Measurements from ENCODE around the gene CCDC40.
"Not testable (repeated sequence)": the region's sequence is repeated elsewhere in the genome, so short reads cannot be mapped to it uniquely, and the experiment has no call there.

Gene CCDC40

GRCh38 chr17:80082403-80083135 is 46.1 kb downstream of the CCDC40 start:
- peak in 8 of 14 donors; percentile 8 to 42 (median 29) for DNase-seq

DNA sequence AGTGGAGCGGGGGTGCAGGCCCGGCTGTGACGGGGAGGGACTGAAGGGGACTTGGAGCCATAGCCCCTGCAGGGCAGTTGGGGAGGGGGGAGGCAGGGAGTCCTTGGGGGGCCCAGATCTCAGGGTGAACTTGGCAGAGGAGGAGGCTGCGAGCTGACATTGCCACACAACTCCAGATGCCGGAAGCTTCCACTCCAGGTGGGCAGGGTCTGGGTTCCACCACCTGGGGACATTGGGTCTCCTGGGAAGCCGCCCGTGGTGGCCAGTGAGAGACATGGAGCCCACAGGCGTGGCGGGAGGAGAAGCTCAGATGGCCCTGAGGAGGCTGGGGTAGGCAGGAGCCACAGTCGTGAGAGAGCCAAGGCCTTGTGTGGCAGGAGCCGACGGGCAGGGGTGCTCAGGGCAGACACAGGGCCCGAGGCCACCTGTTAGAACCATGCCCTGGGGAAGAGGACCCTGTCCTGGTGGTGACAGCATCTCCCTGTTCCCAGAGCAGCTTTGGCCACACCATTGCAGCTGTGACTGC is 46.8 kb downstream of the CCDC40 start:
- no peak for DNase-seq

- no peak for DNase-seq
Measured at GRCh38 chr17:80084773-80085172, 48.3 kb downstream of the CCDC40 start.

DNA sequence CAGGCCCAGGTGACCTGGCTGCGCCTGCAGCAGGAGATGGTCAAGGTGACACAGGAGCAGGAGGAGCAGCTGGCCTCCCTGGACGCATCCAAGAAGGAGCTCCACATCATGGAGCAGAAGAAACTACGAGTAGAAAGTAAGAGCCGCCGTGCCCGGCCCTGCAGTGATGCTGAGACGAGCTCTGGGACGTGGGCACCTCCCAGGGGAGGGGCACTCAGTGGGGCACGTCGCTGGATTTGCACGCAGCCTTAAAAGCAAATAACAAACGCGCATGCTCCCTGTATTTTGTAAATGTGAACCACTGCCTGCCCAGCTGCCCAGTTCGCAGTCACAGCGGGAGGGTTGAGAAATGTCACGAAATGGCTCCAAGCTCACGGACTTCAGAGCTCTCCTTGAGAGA is 49.6 kb downstream of the CCDC40 start:
- DNase-seq, result no peak

GRCh38 chr17:80086616-80087015 is 50.2 kb downstream of the CCDC40 start:
- no peak for DNase-seq

GRCh38 chr17:80087346-80088265 is 51.2 kb downstream of the CCDC40 start:
- no peak for DNase-seq

GRCh38 chr17:80089762-80090161 is 53.3 kb downstream of the CCDC40 start:
- DNase-seq, result no peak

DNA sequence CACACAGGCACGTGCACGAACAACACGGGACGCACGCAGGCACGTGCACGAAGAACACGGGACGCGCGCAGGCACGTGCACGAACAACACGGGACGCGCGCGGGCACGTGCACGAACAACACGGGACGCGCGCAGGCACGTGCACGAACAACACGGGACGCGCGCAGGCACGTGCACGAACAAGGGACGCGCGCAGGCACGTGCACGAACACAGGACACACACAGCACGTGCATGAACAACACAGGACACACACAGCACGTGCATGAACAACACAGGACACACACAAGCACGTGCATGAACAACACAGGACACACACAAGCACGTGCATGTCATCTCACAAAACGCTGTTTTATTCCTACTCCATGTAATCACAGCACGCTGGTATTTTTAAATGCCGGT is 53.7 kb downstream of the CCDC40 start:
- DNase-seq, result not testable (repeated sequence)

- no peak for DNase-seq
Measured at GRCh38 chr17:80091376-80091775, 54.9 kb downstream of the CCDC40 start.

GRCh38 chr17:80092959-80093358 is 56.5 kb downstream of the CCDC40 start:
- peak in 4 of 14 donors; percentile 11 to 40 (median 26) for DNase-seq

- no peak for DNase-seq
Measured at GRCh38 chr17:80095038-80095843, 58.8 kb downstream of the CCDC40 start.

DNA sequence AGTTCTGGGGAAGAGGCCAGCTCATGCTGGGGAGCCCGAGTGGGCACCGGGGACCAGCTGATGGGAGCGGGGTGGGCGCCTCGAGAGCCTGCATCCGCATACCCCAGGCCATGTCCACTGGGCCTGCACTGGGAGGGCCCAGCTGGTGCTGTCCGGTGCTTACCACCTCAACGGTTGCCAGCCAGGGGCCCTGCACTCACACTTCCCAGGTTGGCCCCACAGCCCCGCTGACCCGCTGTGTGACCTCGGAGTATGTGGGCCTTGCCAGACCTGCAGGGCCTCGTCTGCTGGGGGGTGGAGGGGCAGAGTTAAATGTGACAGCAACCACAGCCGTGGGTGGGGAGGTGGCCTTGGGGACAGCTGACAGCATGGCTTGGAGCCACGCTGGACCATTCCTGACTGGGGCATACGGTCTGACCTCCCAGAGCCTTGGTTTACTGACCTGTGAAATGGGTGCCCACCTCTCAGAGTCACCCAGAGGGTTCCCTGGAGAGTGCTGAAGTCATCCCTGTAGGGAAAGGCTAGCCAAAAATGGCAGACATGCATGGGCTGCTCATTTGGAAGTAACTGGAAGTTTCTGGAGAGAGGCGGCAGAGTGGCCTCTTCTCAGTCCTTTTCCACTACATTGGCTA is 59.5 kb downstream of the CCDC40 start:
- DNase-seq, result no peak

DNA sequence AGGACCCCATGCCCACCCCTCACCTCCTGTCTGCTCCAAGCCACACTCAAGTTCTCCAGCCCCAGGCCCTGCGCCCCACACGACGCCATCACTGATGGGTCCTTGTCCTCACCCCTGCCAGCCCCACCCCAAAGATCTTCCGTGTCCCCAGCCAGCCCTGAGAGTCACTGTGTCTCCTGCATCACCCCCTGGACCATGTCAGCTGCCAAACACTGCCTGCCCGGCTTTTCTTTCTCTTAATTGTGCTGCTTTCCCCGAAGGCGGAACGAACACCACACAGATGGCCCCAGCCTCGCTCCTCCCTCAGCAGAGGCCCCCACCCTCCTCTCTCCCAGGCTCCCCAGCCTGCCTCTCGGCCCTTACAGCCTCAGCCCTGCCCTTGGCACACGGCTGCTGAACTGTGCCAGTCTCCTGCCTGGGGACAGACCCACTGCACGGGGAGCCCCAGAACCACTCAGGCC is 60.1 kb downstream of the CCDC40 start:
- peak in 1 of 14 donors; percentile 36 for DNase-seq

DNA sequence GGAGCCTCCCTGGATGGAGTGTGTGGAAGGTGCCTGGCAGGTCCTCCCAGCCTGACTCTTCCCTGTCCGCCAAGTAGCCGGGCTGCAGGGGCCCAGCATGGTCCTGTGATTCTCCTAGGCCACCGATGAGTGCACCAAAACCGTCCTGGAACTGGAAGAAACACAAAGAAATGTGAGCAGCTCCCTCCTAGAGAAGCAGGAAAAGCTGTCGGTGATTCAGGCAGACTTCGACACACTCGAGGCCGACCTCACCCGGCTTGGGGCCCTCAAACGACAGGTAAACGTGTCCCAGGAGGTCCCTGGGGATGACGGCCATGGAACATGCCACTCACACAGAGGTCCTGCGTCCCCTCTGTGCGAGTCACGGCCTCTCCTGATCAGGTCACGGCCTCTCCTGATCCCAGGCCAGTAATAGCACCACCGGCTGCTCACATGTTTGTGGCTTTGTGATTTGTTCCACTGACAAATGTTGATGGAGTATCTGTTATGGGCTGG is 60.7 kb downstream of the CCDC40 start:
- no peak for DNase-seq

GRCh38 chr17:80097844-80098691 is 61.6 kb downstream of the CCDC40 start:
- no peak for DNase-seq

DNA sequence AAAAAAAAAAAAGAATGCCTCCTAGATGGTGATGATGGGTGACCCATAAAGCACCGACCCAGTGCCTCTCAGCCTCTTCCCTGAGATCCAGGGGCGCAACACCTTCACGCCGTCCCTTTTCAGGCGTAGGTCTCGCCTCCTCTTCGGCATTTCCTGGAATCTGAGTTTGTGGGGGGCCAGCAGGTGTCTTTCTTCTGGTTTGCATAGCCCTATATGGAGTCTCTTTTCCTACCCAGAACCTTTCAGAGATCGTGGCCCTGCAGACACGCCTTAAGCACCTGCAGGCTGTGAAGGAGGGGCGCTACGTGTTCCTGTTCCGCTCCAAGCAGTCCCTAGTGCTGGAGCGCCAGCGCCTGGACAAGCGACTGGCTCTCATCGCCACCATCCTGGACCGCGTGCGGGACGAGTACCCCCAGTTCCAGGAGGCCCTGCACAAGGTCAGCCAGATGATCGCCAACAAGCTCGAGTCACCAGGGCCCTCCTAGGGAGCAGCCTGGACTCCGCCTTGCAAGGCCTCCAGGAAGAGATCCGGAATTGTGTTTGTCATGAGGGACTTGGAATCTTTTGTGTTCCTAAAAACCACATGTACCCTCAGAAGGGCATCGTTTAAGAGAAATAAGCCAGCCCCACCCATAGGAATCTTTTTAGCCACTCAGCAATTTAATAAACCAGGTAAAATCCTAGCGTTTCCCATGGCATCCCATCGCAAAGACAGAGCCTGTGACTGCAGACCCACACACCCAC is 63.0 kb downstream of the CCDC40 start:
- no peak for DNase-seq

GRCh38 chr17:80100035-80100323 is 63.5 kb downstream of the CCDC40 start:
- no peak for DNase-seq

GRCh38 chr17:80101011-80101945 is 64.8 kb downstream of the CCDC40 start, which contains the start of gene GAA:
Gene GAA (plus strand): TSS chr17:80101581. CDS start chr17:80104587, 3,006 bp downstream.
- DNase-seq, result peak in 13 of 14 donors; percentile 33 to 91 (median 76)

Data from C1 segment of cervical spinal cord (tissue), 14 donors.